GM18909 (cell line): ENCODE measurements around the gene C17orf100.

Source experiments
- ATAC-seq: cut with Tn5 transposase; IDR thresholded peaks from one replicate; pipeline ENCODE4 v1.9.1; 2021; ENCODE audit warnings: mild to moderate bottlenecking; ENCODE audit not compliant: unreplicated experiment, poor library complexity

Gene C17orf100

DNA sequence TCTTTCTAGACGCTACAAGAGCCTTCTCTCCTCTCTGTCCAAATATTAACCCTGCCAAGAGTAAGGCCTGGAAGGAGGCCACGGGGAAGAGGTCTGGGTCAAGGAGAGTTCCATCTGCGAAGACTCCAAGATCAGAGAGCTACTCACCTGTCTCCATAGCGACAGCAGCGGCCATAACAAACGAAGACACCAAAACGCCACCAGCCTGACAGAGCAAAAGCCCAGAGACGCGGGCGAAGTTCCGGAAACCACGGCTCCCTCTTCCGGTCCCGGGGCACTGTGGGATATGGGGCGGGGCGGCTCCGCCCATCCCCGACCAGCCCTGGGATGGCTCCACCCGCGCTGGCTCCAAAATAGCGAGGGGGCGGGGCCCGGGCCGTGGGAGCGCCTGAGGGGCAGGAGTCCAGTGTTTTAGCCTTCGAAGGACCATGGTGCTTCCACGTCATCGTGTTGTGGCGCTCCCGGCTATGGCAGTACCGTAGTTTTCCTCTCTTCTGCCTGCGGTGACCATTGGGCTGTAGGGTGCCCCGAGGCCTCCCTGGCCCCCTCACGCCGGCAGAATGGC lies at the start of gene C17orf100, which contains the start of gene MED31:
Gene C17orf100 (plus strand): TSS at position 409 of the 565 bp plus-strand sequence. CDS start 152 bp downstream, at position 561.
Gene MED31 (minus strand): TSS at position 252 of the 565 bp plus-strand sequence. CDS start 77 bp downstream, at position 175.
- peak; percentile 85 for ATAC-seq

DNA sequence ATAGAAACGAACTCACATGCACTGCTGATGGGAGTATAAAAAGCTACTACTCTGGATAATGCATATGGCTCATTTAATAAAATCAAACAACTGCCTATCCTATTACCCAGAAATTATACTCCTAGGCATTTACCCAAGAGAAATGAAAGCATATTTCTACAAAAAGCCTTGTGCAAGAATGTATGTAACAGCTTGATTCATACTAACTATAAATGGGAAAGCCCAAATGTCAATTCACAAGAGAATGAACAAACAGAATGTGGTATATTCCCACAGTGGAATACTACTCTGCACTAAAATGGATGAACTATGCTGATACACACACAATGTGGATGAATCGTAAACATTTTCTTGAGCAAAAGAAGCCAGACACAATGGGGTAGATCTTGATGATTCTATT lies 49.4 kb upstream of the C17orf100 start:
- ATAC-seq = no peak

DNA sequence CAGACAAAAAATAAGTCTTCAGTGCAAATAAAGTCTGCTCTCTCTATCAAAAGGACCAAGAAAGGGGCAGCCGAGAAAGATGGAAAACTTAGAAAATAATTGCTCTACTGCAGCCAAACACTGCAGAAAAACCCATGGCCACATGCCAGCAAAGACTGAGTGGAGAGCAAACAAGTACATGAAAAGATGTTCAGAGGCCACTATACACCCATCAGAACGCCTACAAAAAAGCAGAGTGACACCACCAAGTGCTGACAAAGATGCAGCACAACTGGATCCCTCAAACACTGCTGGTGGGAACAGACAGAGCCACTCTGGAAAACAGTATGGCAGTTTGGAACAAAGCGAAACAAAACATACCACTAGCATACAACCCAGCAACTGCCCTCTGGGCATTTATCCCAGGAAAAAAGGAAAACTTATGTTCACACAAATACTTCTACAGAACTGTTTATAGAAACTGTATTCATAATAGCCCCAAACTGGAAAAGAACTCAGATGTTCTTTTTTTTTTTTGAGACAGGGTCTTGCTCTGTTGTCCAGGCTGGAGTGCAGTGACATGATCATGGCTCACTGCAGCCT lies 47.7 kb upstream of the C17orf100 start:
- ATAC-seq = no peak

DNA sequence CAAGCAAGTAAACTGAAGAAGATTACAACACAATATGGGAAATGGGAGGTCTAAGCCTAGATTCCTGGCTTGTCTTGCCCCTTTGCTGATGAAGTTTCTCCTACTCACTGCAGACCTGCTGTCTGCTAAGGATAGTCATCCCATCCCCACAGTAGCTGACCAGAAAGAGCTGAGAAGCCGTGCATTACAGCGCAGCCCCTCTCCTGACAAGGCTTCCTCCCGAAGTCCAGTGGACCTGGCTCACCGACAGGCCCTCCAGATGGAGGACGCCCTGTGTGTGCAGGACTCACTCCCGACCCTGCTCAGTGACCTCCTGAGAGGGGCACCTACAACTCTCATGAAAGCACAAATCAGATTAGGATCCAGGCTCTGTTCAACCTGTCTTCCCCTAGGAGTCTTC lies 46.4 kb upstream of the C17orf100 start:
- no peak for ATAC-seq

DNA sequence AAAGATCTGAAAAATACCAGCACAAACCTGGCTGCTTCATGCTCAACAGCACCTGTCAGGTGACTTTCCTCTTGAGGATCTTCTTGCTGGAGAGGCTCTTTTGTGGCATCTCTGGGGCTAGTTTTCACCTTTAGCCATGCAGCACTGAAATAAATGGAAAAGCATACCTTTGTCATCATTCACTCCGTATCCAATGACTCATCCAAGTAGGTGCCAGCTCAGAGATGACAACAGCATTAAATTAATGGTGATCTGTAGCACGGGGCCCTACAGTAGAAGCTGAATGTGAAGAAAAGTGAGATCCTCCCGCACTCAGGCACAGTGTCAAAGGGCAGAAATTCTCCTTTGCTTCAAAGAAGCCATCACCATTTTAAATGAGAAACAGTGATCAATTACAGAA lies 43.2 kb upstream of the C17orf100 start:
- no peak for ATAC-seq

DNA sequence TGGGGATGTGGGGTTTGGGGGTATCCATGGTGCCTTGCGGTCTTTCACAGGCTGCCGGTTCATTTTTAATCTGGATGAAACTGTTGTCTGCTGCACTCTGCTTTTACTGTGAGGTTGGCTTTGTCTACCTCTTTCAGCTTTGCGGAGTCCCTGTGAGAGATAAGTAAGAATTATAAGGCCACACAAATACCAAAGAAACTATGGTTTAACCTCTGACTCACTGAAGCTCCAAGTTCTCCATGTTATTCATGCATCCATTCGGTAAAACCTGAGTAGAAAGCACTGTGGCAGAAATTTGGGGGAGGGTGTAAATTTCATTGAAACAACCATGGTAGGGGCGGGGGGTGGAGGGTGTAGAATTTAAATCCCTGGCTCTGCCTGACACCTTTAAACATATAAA lies 41.6 kb upstream of the C17orf100 start:
- ATAC-seq = no peak

DNA sequence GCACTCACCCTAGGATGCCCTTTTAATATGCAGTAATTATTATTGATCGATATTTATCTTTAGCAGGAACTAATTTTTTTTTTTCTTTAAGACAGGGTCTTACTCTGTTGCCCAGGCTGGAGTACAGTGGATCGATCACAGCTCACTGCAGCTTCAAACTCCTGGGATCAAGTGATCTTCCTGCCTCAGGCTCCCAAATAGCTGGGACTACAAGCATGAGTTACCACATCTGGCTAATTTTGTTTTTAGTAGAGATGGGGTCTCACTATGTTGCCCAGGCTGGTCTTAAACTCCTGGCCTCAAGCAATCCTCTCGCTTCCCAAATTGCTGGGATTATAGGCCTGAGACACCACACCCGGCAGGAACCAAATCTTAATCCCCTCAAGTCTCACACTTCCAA lies 40.3 kb upstream of the C17orf100 start:
- no peak for ATAC-seq

DNA sequence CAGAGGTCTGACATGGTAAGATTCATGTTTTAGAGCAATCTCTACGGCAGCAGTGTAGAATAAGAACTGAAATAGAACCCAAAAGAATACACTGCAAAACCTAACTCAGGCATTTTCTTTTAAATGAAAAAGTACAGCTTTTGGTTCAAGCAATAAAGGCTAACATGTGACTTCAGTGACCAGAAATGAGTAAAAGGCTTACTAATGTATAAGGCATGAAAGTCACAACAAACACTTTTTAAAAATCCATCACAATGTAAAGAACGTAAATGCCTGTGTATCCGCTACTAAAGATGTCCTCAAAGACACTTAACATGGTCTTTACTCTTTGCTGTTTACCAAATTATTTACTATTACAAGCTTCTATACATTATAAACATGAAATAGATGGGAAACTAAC lies 27.6 kb upstream of the C17orf100 start:
- ATAC-seq = no peak

DNA sequence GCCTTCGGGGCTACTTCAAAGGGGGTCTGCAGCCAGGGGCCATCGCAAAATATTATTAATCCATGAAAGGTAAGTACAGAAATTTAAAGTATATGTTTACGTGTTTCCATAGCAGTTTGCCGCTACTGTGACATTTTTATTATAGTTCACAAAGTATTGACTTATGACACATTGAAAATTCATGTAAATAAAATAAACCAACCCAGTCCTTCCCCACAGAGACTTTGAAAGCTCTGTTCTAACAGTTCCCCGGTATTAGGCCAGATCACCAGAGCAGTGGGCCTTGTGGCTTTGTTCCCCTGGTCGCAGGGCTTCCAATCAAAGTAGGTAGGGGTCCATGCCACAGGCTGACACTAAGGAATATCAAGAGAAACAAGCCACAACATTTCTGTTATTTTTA lies 24.9 kb upstream of the C17orf100 start:
- no peak for ATAC-seq

DNA sequence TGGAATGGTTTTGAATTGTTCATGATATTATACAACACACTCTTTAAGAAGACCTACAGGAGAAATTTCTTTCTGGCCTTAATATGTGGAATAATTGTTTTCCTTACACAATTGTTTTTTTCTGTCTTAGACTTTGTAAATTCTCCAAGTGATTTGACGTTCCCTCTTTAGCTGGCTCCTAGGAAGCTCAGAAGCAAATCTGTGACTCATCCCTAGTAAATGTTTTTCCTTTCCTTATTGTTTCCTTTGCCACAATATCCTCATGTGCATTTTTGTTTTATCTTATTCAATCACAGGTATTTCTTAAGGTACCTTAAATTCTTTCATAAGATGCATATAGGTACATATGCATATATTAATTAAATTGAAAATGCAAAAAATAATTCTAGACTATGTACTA lies 24.5 kb upstream of the C17orf100 start:
- ATAC-seq = no peak

DNA sequence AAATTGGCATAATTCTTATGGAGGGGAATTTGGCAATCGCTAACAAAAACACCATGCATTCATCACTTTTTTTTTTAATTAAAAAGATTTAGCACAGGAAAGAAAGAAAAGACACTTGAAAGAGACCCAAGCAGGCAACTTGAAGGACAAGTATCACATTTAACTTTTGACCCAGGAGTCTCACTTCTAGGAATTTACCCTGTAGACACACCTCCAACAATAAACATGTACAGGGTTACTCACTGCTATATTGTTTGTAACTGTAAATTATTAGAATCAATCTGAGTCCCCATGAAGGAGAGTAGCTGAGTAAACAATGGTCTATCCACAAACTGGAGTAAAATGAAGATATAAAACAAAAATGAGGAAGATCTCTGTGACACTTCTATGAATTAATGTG lies 21.2 kb upstream of the C17orf100 start:
- ATAC-seq = no peak

DNA sequence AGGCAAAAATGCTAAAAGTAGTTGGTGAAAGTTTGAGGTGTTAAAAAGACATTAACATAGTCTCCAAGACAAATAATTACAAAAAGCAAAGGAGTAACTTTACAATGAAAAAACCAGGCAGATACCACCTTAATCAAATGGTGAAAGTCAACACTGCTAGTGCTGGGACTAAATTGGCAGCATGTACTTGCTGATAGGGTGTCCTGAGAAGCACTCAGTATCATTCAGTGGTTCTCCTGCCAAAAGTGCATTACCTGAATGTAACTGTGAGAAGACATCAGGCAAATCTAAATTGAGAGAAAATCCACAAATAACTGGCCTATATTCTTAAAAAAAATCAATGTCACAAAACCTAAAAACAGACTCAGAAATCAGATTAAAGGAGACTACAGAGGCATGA lies 19.0 kb upstream of the C17orf100 start:
- no peak for ATAC-seq

DNA sequence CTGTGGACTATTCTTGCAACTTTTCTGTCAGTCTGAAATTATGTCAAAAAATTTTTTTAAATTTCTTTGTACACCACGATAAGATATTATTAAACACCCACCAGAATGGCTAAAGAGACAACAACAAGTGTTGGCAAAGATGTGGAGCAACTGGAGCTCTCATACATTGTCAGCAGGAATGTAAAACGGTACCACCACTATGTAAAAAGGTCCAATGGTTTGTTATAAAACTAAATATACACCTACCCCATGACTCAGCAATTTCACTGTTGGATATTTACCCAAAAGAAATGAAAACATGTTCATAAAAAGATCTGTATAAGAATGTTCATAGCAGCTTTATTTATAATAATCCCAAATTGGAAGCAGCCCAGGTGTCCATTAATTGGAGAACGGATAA lies 18.3 kb upstream of the C17orf100 start:
- ATAC-seq = no peak

DNA sequence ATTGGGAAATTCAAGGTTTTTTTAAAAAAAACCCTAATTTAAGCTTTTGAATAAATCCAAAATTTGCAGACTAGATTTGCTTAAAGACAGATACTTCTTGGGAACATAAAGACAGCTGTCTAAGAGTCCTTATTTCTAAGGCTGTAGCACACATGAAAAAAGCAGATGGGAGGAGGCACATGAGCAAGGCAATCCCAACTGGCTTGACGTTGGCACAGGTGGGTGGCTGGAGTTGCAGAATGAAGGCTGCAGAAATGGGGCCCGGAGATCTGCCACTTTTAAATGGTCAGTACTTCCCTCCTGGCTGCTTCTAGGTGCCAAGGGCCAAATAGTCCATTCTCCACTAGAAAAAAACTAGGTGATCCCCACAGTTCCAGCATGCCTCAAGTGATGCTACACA lies 15.5 kb upstream of the C17orf100 start:
- no peak for ATAC-seq

DNA sequence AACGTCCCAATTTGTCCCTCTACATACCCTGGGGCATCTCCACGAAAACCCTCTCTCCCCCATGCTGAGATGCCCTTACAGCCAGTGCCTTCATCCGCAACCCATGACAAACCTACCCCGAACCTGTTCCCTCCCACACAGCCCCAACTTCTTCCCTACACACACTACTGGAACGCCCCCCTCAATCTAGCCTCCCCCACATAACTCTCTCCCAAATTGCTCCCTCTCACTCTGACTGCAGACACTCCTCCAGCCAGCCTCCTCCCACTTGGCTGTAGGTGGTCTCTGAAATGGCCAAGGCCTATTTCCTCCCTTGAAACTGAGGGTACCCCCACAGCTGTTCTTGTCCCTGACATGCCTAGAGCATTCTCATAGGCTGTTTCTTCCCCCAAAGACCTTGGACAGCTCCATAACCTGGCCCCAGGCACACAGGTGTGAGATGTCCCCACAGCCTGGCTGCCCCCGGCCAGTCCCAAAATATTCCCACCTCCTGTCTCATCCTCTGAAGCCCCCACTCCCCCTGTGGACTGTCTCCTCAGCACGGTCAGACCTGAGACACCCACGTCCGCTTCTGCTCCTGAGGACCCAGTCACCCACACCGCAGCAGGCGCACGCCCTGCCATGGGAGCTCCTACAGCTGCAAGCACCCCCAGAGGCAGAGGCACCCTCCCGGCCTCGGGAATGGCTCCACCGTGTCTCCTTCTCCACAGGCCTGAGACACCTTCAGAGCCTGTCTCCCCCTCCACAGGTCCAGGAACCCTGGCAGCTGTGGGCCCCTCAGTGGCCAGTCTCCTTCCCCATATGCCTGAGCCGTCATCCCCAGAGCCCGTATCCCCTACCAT lies 14.7 kb upstream of the C17orf100 start:
- no peak for ATAC-seq

DNA sequence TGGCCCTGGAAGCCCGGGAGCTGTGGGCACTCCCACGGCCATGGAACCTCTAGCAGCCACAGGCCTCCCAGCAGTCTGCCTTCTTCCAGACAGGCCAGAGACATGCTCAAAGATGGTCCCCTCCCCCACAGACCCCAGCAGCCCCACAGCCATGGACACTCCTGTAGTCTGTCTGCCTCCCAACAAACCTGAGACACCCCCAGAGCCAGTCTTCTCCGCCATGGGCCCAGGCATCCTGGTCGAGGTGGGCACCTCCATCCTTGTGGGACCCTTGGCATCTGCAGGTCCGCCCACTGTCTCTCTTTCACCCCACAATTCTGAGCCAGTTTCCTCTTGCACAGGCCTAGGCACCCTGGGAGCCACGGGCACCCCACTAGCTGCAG lies 14.1 kb upstream of the C17orf100 start:
- ATAC-seq = no peak

DNA sequence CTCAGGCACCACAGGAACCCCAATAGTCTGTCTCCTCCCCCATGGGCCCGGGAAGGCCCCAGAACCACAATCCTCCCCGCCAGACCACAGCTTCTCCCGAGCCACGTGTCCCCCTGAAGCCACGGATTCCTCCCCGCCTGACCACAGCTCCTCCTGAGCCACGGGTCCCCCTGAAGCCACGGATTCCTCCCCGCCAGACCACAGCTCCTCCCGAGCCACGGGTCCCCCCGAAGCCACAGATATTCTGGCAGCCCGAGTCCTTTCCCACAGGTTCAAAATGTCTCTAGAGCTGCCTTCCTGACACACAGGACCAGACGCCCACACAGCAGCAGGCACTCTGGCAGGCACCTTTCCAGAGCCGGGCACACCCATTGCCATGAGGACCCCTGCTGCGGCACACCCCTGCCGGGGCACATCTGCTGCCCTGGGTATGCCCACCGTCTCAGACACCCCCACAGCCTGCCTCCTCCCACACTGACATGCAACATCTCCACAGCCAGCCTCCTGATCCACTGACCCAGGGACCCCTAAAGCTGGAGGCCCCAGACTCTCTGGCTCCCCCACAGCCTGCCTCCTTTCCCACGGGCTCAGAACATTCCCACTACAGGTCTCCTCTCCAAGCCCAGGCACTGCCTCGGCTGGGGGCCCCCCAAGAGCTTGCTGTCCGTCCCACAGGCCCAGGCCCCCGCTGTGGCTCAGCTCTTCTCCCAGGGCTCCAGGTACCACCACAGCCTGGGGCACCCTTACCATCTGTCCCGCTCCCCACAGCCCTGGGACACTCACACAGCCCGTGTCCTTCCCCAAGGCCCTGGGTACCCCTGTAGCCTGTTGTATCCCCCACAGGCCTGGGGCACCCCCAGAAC lies 13.3 kb upstream of the C17orf100 start:
- ATAC-seq = no peak

DNA sequence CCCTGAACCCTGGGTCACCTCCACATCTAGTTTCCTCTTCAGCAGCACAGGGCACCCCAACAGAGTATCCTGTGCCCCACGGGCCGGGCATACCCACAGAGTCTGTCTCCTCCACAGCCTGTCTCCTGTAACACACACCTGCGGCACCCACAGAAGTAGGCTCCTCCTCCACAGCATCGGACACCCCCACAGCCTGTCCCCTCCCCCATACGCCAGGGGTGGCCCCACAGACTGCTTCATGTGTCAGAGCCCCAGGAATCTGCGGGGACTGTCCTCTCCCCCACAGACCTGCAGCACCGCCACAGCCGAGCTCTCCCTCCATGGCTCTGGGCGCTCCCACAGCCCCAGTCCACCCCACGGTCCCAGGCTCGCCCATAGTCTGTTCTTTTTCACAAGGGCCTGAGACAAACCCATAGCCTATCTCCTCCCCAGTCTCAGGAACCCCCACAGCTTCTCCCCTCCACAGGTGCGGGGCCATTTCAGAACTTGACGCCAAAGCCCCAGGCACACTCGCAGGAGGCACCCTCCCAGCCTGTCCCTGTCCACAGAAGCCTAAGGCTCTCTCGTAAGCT lies 12.5 kb upstream of the C17orf100 start:
- ATAC-seq = no peak

DNA sequence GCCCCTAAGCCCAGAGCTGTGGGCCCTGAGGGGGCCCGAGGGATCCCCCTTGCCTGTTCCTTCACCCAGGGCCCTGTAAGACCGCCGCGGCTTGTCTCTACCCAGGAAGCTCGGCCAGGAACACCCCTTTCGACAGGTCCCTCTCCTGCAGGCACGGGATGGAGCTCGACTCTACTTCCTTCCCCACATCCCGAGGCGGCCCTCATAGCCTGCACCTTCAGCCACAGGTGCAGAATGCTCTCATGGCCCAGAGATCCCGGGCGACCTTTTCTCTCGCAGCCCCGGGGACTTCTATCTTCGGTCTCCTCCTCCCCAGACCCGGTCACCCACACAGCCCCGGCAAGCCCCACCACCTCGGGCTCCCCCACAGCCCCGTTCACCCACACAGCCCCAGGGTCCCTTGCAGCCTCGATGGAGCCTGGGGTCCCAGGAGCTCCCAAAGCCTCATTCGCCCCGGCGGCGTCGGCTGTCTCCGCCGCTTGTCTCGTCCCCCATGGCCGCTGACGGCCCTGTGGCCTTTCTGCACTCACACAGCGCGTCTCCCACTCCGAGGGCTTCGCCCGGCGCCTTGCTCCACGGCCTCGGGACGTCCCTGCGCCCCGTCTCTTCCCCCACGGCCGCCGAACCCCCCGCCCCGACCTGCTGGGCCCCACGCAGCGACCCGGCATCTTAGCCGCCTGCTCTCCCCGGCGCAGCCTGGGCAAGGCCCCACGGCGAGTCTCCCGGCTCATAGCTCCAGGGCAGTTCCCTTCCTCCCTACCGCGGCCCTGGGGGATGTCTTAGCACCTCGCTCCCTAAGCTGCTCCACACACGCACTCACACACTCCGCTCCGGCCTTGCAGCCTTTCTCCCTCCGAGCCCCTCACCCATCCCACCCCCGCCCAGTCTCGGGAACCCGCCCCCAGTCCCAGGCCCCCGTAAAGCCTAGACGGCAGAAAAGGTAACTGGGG lies 11.7 kb upstream of the C17orf100 start:
- ATAC-seq = peak; percentile 12
